Mesenchymal stem cell (in vitro differentiated cells and primary cell): ENCODE data around the gene TPRA1.

Experiments
- DNase-seq: peaks from one replicate; pipeline ENCODE4 v3.0.0-alpha.2; 2013
- H2AFZ ChIP-seq: one replicate; pipeline ENCODE4 v1.6.1; 2013; ENCODE audit warnings: low read depth, mild to moderate bottlenecking, control low read depth, inconsistent platforms, low read length, moderate library complexity
- H2AK5ac ChIP-seq: 2 replicates; pipeline ENCODE4 v1.6.1; 2013; ENCODE audit warnings: low read length, moderate library complexity, mild to moderate bottlenecking, inconsistent platforms; ENCODE audit not compliant: severe bottlenecking
- H2BK120ac ChIP-seq: one replicate; pipeline ENCODE4 v1.6.1; 2013; ENCODE audit warnings: low read depth, mild to moderate bottlenecking, inconsistent platforms, low read length, moderate library complexity
- H2BK12ac ChIP-seq, 2 experiments: one replicate each; pipeline ENCODE4 v1.6.1; 2013; ENCODE audit warnings: inconsistent platforms in 2 of 2, low read length in 2 of 2, mild to moderate bottlenecking in 2 of 2, moderate library complexity in 2 of 2, control low read depth in 1 of 2
- H2BK15ac ChIP-seq: one replicate; pipeline ENCODE4 v1.6.1; 2013; ENCODE audit warnings: mild to moderate bottlenecking, low read depth, inconsistent platforms; ENCODE audit not compliant: poor library complexity, severe bottlenecking
- H2BK5ac ChIP-seq: 2 replicates; pipeline ENCODE4 v1.6.1; 2013; ENCODE audit warnings: low read depth, mild to moderate bottlenecking, low read length, control low read depth, inconsistent platforms; ENCODE audit not compliant: poor library complexity, severe bottlenecking
- H3K14ac ChIP-seq, 2 experiments: one replicate each; pipeline ENCODE4 v1.6.1; 2013; ENCODE audit warnings: inconsistent platforms in 2 of 2, low read length in 2 of 2, control low read depth in 1 of 2, mild to moderate bottlenecking in 1 of 2, moderate library complexity in 1 of 2
- H3K18ac ChIP-seq, 2 experiments: one replicate each; pipeline ENCODE4 v1.6.1; 2013; ENCODE audit warnings: inconsistent platforms in 2 of 2, low read length in 2 of 2, control low read depth in 1 of 2, low read depth in 1 of 2, mild to moderate bottlenecking in 1 of 2
- H3K23ac ChIP-seq, 2 experiments: one replicate each; pipeline ENCODE4 v1.6.1; 2013; ENCODE audit warnings: inconsistent platforms in 2 of 2, low read length in 2 of 2, mild to moderate bottlenecking in 2 of 2, moderate library complexity in 2 of 2, control low read depth in 1 of 2
- H3K27ac ChIP-seq: 2 replicates; pipeline ENCODE4 v1.5.1; 2013; ENCODE audit warnings: mild to moderate bottlenecking, moderate library complexity, low read length, control low read depth, inconsistent platforms; ENCODE audit not compliant: poor library complexity, severe bottlenecking
- H3K27me3 ChIP-seq, 2 experiments: 2 replicates each; pipeline versions ENCODE4 v1.6.1 to v1.7.0; 2013; ENCODE audit warnings: low read length in 2 of 2, mild to moderate bottlenecking in 2 of 2, moderate library complexity in 2 of 2, control low read depth in 1 of 2, inconsistent platforms in 1 of 2; ENCODE audit not compliant: control insufficient read depth in 1 of 2, insufficient read depth in 1 of 2
- H3K36me3 ChIP-seq, 2 experiments: 2 replicates each; pipeline versions ENCODE4 v1.6.1 to v1.7.0; 2013; ENCODE audit warnings: low read length in 2 of 2, control low read depth in 1 of 2, inconsistent platforms in 1 of 2, low read depth in 1 of 2, mild to moderate bottlenecking in 1 of 2; ENCODE audit not compliant: insufficient read depth in 2 of 2, control insufficient read depth in 1 of 2
- H3K4ac ChIP-seq, 2 experiments: one replicate each; pipeline ENCODE4 v1.6.1; 2013; ENCODE audit warnings: inconsistent platforms in 2 of 2, low read length in 2 of 2, mild to moderate bottlenecking in 2 of 2, moderate library complexity in 2 of 2, control low read depth in 1 of 2, low read depth in 1 of 2
- H3K4me1 ChIP-seq: 2 replicates; pipeline ENCODE4 v1.6.1; 2013; ENCODE audit warnings: low read depth, low read length, control low read depth; ENCODE audit not compliant: control insufficient read depth, insufficient read depth
- H3K4me2 ChIP-seq: 2 replicates; pipeline ENCODE4 v1.6.1; 2013; ENCODE audit warnings: low read length, mild to moderate bottlenecking, inconsistent platforms; ENCODE audit not compliant: poor library complexity, severe bottlenecking
- H3K4me3 ChIP-seq, 2 experiments: 2 replicates each; pipeline versions ENCODE4 v1.5.1 to v1.7.0; 2013; ENCODE audit warnings: low read length in 2 of 2, mild to moderate bottlenecking in 2 of 2, control low read depth in 1 of 2, low read depth in 1 of 2; ENCODE audit not compliant: insufficient read depth in 1 of 2
- H3K79me1 ChIP-seq: replicated peaks from 2 replicates; pipeline ENCODE4 v1.6.1; 2013; ENCODE audit warnings: mild to moderate bottlenecking, control low read depth, low read length, inconsistent platforms; ENCODE audit not compliant: poor library complexity, severe bottlenecking
- H3K9ac ChIP-seq: 2 replicates; pipeline ENCODE4 v1.7.0; 2013; ENCODE audit warnings: mild to moderate bottlenecking, low read length, moderate library complexity
- H3K9me3 ChIP-seq: 2 replicates; pipeline ENCODE4 v1.7.0; 2013; ENCODE audit warnings: mild to moderate bottlenecking, low read length; ENCODE audit not compliant: control insufficient read depth
- H4K8ac ChIP-seq: one replicate; pipeline ENCODE4 v1.6.1; 2013; ENCODE audit warnings: inconsistent platforms, mild to moderate bottlenecking, low read length, moderate library complexity
- H4K91ac ChIP-seq: one replicate; pipeline ENCODE4 v1.6.1; 2013; ENCODE audit warnings: mild to moderate bottlenecking, low read length, inconsistent platforms
- WGBS: methylation state at CpG from one replicate; pipeline ENCODE4 v1.1.7; 2013; ENCODE audit warnings: mixed read lengths; 5-methylcytosine and 5-hydroxymethylcytosine counted together

The TPRA1 gene

GRCh38 chr3:127535106-127535785, 55.3 kb downstream of the TPRA1 start:
- peaks cover 32 to 48% of the 10 kb centered on the region in 2 experiments for H3K27me3 ChIP-seq
- H3K27ac ChIP-seq, result no peak overlapping the region
- H3K18ac ChIP-seq, result no peak overlapping the region
- H3K4ac ChIP-seq, result no peak overlapping the region
- H3K9me3 ChIP-seq, result no peaks in the 10 kb centered on the region
- H2BK15ac ChIP-seq, result no peak overlapping the region
- H2BK12ac ChIP-seq, result no peak overlapping the region
- H2BK120ac ChIP-seq, result no peak overlapping the region
- no peaks in the 10 kb centered on the region for H3K36me3 ChIP-seq
- H2AK5ac ChIP-seq, result no peak overlapping the region
- no peak for DNase-seq
- H3K9ac ChIP-seq, result no peak overlapping the region
- H3K4me1 ChIP-seq, result peaks cover 2% of the 10 kb centered on the region
- H4K8ac ChIP-seq, result no peak overlapping the region
- H4K91ac ChIP-seq, result no peak overlapping the region
- H3K23ac ChIP-seq, result no peak overlapping the region
- H2BK5ac ChIP-seq, result no peak overlapping the region
- no peak overlapping the region for H2AFZ ChIP-seq
- no peak overlapping the region for H3K14ac ChIP-seq
- no peak overlapping the region for H3K4me2 ChIP-seq
- H3K79me1 ChIP-seq, result no peaks in the 10 kb centered on the region
- no peak overlapping the region for H3K4me3 ChIP-seq
- 89% methylated on average over 11 of the region's 12 CpGs for WGBS

GRCh38 chr3:127534564-127534963, 56.0 kb downstream of the TPRA1 start:
- no peak overlapping the region for H2BK15ac ChIP-seq
- H3K4ac ChIP-seq, result no peak overlapping the region
- no peaks in the 10 kb centered on the region for H3K79me1 ChIP-seq
- no peaks in the 10 kb centered on the region for H3K36me3 ChIP-seq
- no peak overlapping the region for H2BK120ac ChIP-seq
- H2BK5ac ChIP-seq, result no peak overlapping the region
- H3K27me3 ChIP-seq, result peaks cover 29 to 45% of the 10 kb centered on the region in 2 experiments
- H3K18ac ChIP-seq, result no peak overlapping the region
- no peak overlapping the region for H2BK12ac ChIP-seq
- no peak overlapping the region for H4K8ac ChIP-seq
- peaks cover 2% of the 10 kb centered on the region for H3K4me1 ChIP-seq
- H2AK5ac ChIP-seq, result no peak overlapping the region
- H3K4me3 ChIP-seq, result no peak overlapping the region
- H3K4me2 ChIP-seq, result no peak overlapping the region
- no peak overlapping the region for H3K23ac ChIP-seq
- DNase-seq, result no peak
- no peaks in the 10 kb centered on the region for H3K9me3 ChIP-seq
- 89% methylated on average over 11 of the region's 11 CpGs for WGBS
- H3K14ac ChIP-seq, result no peak overlapping the region
- no peak overlapping the region for H2AFZ ChIP-seq
- H3K9ac ChIP-seq, result no peak overlapping the region
- no peak overlapping the region for H4K91ac ChIP-seq
- H3K27ac ChIP-seq, result no peak overlapping the region

GRCh38 chr3:127534161-127534451, 56.4 kb downstream of the TPRA1 start:
- no peak overlapping the region for H2BK120ac ChIP-seq
- H3K4me1 ChIP-seq, result peaks cover 2% of the 10 kb centered on the region
- H2BK12ac ChIP-seq, result no peak overlapping the region

GRCh38 chr3:127532561-127533203, 57.9 kb downstream of the TPRA1 start:
- Histone ChIP-seq H2BK15ac (no peak overlapping the region), H4K91ac (no peak overlapping the region), H3K27me3 (peaks cover 28 to 46% of the 10 kb centered on the region in 2 experiments), H2BK120ac (no peak overlapping the region), H3K14ac (no peak overlapping the region), H3K18ac (no peak overlapping the region), H3K9me3 (peaks cover 3% of the 10 kb centered on the region), H2AK5ac (no peak overlapping the region), H3K4me2 (no peak overlapping the region), H3K9ac (no peak overlapping the region), H2BK12ac (no peak overlapping the region), H3K27ac (no peak overlapping the region), H4K8ac (no peak overlapping the region), H2BK5ac (no peak overlapping the region), H3K79me1 (no peaks in the 10 kb centered on the region), H3K4me1 (peaks cover 2% of the 10 kb centered on the region), H3K36me3 (no peaks in the 10 kb centered on the region), H3K4me3 (no peak overlapping the region), H3K23ac (no peak overlapping the region), H3K4ac (no peak overlapping the region), H2AFZ (no peak overlapping the region)
- no peak for DNase-seq
- WGBS, result 86% methylated on average over 7 of the region's 7 CpGs

More at GRCh38 chr3:127534161-127534451, 56.4 kb downstream of the TPRA1 start:
- Histone ChIP-seq H3K27ac (no peak overlapping the region), H3K4me2 (no peak overlapping the region), H2BK5ac (no peak overlapping the region), H4K91ac (no peak overlapping the region), H4K8ac (no peak overlapping the region), H3K4ac (no peak overlapping the region), H3K4me3 (no peak overlapping the region), H3K9ac (no peak overlapping the region), H2AK5ac (no peak overlapping the region), H3K36me3 (no peaks in the 10 kb centered on the region), H3K9me3 (no peaks in the 10 kb centered on the region), H3K27me3 (peaks cover 27 to 44% of the 10 kb centered on the region in 2 experiments), H2BK15ac (no peak overlapping the region), H2AFZ (no peak overlapping the region), H3K23ac (no peak overlapping the region), H3K79me1 (no peaks in the 10 kb centered on the region), H3K18ac (no peak overlapping the region), H3K14ac (no peak overlapping the region)
- 59% methylated on average over 2 of the region's 2 CpGs for WGBS
- no peak for DNase-seq
